Endodermal cell (in vitro differentiated cells): ENCODE measurements around the gene BEST1. TPM values are rescaled to one million over a fixed set of nuclear protein-coding genes. Genes with fewer than 3 reads are reported as not detected.
"Not testable (repeated sequence)": the region's sequence is repeated elsewhere in the genome, so short reads cannot be mapped to it uniquely, and the experiment has no call there.

ENCODE experiments used
- DNase-seq: peaks from one replicate; pipeline ENCODE4 v3.0.0-alpha.2; 2017
- H3K27ac ChIP-seq: 2 replicates; pipeline ENCODE4 v1.5.1; 2013; ENCODE audit warnings: mild to moderate bottlenecking, low read depth, low read length, moderate library complexity
- H3K27me3 ChIP-seq: 2 replicates; pipeline ENCODE4 v1.6.1; 2013; ENCODE audit warnings: mild to moderate bottlenecking, low read length, moderate library complexity; ENCODE audit not compliant: insufficient read depth, control insufficient read depth, poor library complexity, severe bottlenecking
- H3K36me3 ChIP-seq: 2 replicates; pipeline ENCODE4 v1.7.0; 2013; ENCODE audit warnings: mild to moderate bottlenecking, low read length, moderate library complexity; ENCODE audit not compliant: control insufficient read depth, insufficient read depth
- H3K4me1 ChIP-seq: one replicate; pipeline ENCODE4 v1.7.0; 2013; ENCODE audit warnings: low read length; ENCODE audit not compliant: control insufficient read depth, insufficient read depth
- H3K4me3 ChIP-seq: 2 replicates; pipeline ENCODE4 v1.5.1; 2013; ENCODE audit warnings: mild to moderate bottlenecking, low read length, moderate library complexity
- H3K9ac ChIP-seq: 2 replicates; pipeline ENCODE4 v1.6.1; 2013; ENCODE audit warnings: mild to moderate bottlenecking, low read length, moderate library complexity; ENCODE audit not compliant: poor library complexity, severe bottlenecking; ENCODE audit errors: extremely low read depth
- H3K9me3 ChIP-seq: 2 replicates; pipeline ENCODE4 v1.6.1; 2013; ENCODE audit warnings: mild to moderate bottlenecking, low read length, moderate library complexity; ENCODE audit not compliant: control insufficient read depth
- H3K27ac Mint-ChIP-seq: 2 replicates; pipeline ENCODE4 v1.8.0; 2020; ENCODE audit warnings: mixed read lengths
- H3K27me3 Mint-ChIP-seq: 2 replicates; pipeline ENCODE4 v1.8.0; 2021; ENCODE audit warnings: mild to moderate bottlenecking, mixed read lengths; ENCODE audit not compliant: insufficient read depth
- H3K36me3 Mint-ChIP-seq: 2 replicates; pipeline ENCODE4 v1.8.0; 2020; ENCODE audit warnings: low read depth, mixed read lengths
- H3K4me1 Mint-ChIP-seq: 2 replicates; pipeline ENCODE4 v1.8.0; 2020; ENCODE audit warnings: mixed read lengths
- H3K4me3 Mint-ChIP-seq: 2 replicates; pipeline ENCODE4 v1.8.0; 2020; ENCODE audit warnings: mild to moderate bottlenecking, moderate library complexity, mixed read lengths
- H3K9me3 Mint-ChIP-seq: 2 replicates; pipeline ENCODE4 v1.8.0; 2020; ENCODE audit warnings: mild to moderate bottlenecking, mixed read lengths
- WGBS, 2 experiments: methylation state at CpG; one replicate each; pipeline versions ENCODE4 v1.1.5 to v1.1.7; 2013; ENCODE audit warnings: missing lambda C conversion rate in 2 of 2, mixed read lengths in 1 of 2; ENCODE audit not compliant: insufficient coverage in 1 of 2, insufficient read length in 1 of 2; 5-methylcytosine and 5-hydroxymethylcytosine counted together
- total RNA-seq, 2 donors: library from RNA; stranded (reverse); fragmentation: NEBNext Ultra II Directional in 1 of 2; extraction: Animal tissue kit (Norgen Biotek cat#: 25700) in 1 of 2; gene quantifications; 2 replicates in 1 of 2; 3 replicates in 1 of 2; pipeline ENCODE4 v1.2.1, GENCODE V29; 2021
- TF ChIP-seq, protein P1 (sequence below): fragments of 200-600 bp; sonication (generic); conservative IDR thresholded peaks from 2 replicates; pipeline ENCODE4 v1.5.0; 2021; ENCODE audit warnings: antibody characterized with exemption, mild to moderate bottlenecking

The BEST1 gene
- total RNA-seq, 2 donors from 2014 or later: 0.26 to 0.40 TPM

DNA sequence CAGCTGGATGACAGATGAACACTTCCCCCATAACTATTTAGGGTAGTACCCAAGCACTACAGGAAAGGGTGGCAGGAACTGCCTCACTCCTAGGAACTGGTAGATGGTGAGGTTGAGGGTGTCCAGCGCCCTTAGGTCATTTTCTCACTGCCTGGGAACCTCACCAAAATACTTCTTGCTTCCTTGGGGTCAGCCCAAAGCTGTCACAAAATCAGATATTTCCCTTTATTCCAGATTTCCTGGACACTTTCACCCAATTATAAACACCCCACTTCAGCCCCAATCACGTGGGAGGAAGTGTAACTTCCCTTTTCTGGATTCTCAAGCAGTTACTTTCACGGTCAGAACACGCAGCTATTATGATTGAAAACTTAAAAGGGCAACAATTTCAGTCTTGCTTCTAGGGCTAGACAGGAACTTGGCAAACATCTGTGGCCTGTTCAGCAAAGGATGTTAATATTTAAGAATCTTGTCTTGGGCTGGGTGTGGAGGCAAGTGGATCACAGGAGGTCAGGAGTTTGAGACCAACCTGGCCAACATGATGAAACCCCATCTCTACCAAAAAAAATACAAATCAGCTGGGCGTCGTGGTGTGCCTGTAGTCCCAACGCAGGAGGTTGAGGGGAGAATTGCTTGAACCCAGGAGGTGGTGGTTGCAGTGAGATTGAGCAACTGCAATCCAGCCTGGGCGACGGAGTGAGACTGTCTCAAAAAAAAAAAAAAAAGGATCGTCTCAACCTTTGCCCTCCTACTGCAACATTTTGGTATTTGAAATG, 13.3 kb downstream of the BEST1 start:
- Mint-ChIP-seq H3K27me3 (no peaks in the 10 kb centered on the region), H3K27ac (peak overlapping the region; percentile 69), H3K4me1 (peaks cover 10% of the 10 kb centered on the region), H3K36me3 (peaks cover 37% of the 10 kb centered on the region), H3K9me3 (no peaks in the 10 kb centered on the region), H3K4me3 (no peak overlapping the region)
- 87 to 98% methylated on average over 6 to 8 of the region's 10 CpGs for WGBS, 2 experiments
- Histone ChIP-seq H3K36me3 (peaks cover 34% of the 10 kb centered on the region), H3K9ac (no peak overlapping the region), H3K9me3 (no peaks in the 10 kb centered on the region), H3K27me3 (no peaks in the 10 kb centered on the region), H3K4me3 (no peak overlapping the region), H3K27ac (no peak overlapping the region), H3K4me1 (peaks cover 2% of the 10 kb centered on the region)
- peak; percentile 59 for DNase-seq
- TF ChIP-seq, protein P1, sequence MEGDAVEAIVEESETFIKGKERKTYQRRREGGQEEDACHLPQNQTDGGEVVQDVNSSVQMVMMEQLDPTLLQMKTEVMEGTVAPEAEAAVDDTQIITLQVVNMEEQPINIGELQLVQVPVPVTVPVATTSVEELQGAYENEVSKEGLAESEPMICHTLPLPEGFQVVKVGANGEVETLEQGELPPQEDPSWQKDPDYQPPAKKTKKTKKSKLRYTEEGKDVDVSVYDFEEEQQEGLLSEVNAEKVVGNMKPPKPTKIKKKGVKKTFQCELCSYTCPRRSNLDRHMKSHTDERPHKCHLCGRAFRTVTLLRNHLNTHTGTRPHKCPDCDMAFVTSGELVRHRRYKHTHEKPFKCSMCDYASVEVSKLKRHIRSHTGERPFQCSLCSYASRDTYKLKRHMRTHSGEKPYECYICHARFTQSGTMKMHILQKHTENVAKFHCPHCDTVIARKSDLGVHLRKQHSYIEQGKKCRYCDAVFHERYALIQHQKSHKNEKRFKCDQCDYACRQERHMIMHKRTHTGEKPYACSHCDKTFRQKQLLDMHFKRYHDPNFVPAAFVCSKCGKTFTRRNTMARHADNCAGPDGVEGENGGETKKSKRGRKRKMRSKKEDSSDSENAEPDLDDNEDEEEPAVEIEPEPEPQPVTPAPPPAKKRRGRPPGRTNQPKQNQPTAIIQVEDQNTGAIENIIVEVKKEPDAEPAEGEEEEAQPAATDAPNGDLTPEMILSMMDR: no peak

DNA sequence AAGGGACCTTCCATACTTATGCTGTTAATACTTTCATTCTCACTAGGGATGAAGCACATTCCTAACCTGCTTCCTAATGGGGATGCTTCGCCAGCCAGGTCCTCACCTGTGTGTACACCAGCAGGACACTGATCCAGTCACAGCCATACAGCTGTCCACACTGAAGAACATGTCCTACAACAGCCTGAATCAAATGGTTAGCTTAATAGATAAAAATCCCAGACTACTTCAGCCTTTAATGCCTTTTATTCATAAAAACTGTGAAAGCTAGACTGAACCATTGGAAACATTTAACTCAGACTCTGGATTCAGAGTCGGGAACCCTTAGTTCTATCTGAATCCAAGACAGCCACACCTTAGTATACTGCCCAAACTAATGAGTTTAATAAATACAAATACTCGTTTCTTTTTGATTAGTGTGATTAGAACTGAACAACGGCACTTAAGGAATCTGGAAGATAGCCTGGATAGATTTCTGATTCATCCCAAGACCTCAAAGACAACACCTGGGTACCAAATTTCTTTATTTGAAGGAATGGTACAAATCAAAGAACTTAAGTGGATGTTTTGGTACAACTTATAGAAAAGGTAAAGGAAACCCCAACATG, 14.0 kb downstream of the BEST1 start:
- no peak for DNase-seq
- Histone ChIP-seq H3K9ac (no peak overlapping the region), H3K9me3 (no peaks in the 10 kb centered on the region), H3K4me1 (peaks cover 6% of the 10 kb centered on the region), H3K36me3 (peaks cover 34% of the 10 kb centered on the region), H3K27ac (no peak overlapping the region), H3K27me3 (no peaks in the 10 kb centered on the region), H3K4me3 (no peak overlapping the region)
- TF ChIP-seq, protein P1: no peak
- Mint-ChIP-seq H3K27ac (no peak overlapping the region), H3K36me3 (peaks cover 37% of the 10 kb centered on the region), H3K9me3 (no peaks in the 10 kb centered on the region), H3K27me3 (no peaks in the 10 kb centered on the region), H3K4me3 (peak overlapping the region; percentile 97), H3K4me1 (peaks cover 16% of the 10 kb centered on the region)
- 90 to 100% methylated on average over 2 to 4 of the region's 4 CpGs for WGBS, 2 experiments

DNA sequence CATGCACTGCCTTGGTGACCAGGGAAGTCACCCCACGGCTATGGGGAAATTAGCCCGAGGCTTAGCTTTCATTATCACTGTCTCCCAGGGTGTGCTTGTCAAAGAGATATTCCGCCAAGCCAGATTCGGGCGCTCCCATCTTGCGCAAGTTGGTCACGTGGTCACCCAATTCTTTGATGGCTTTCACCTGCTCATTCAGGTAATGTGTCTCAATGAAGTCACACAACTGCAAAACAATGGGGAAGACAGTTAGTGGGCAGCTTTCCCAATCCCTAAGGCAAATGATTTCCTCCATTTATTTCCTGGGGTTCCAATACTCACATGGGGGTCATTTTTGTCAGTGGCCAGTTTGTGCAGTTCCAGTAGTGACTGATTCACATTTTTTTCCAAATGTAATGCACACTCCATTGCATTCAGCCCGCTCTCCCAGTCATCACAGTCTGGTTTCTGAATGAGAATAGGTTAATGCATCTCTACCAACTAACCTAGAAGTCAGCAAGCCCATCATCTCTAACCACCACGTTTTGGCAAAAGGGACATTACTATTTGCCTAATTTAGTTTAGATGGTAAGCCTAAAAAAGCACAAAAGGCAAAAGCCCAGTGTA, 14.6 kb downstream of the BEST1 start:
- H3K9ac ChIP-seq, H3K27ac ChIP-seq, H3K27ac Mint-ChIP-seq, H3K9me3 Mint-ChIP-seq, DNase-seq, H3K9me3 ChIP-seq, H3K27me3 ChIP-seq, H3K27me3 Mint-ChIP-seq, H3K4me1 ChIP-seq: not testable (repeated sequence)
- Mint-ChIP-seq H3K4me1 (peaks cover 19% of the 10 kb centered on the region), H3K36me3 (peaks cover 37% of the 10 kb centered on the region), H3K4me3 (peak overlapping the region; percentile 97)
- Histone ChIP-seq H3K4me3 (peak overlapping the region; percentile 91), H3K36me3 (peaks cover 34% of the 10 kb centered on the region)
- 96 to 97% methylated on average over 8 to 9 of the region's 9 CpGs for WGBS, 2 experiments
